ENCODE data around the gene SSTR5.

The SSTR5 gene

DNA sequence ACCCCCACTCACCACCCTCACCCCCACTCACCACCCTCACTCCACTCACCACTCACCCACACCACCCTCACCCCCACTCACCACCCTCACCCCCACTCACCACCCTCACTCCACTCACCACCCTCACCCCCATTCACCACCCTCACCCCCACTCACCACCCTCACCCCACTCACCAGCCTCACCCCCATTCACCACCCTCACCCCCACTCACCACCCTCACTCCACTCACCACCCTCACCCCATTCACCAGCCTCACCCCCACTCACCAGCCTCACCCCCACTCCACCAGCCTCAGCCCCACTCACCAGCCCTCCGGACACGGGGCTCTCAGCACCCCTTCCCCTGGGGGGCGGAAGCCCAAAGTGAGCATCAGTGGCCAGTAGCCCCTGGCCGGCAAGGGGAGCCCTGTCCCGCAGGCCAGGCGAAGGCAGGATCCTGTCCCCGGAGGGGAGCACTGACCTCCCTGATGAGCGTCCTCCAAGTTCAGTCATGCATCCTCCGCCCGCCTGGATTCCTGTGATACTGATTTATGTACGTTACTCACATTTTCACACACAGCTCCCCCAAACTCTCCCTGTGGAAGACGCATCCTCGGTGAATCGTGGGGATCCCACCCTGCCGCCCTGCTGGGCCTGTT, 41.5 kb downstream of the SSTR5 start:
- DNase-seq (ENCODE audit: low read depth, low spot score), result no peak
- in situ Hi-C loops (cut with HindIII; ENCODE audit: low sequenced_read_pairs), result no loop called here
- H3K4me3 ChIP-seq (ENCODE audit: low read depth, low read length), result no peak overlapping the region
- TF ChIP-seq CTCF (IDR thresholded peaks at IDR 0.05; ENCODE audit: low read depth, low read length), result no peak

DNA sequence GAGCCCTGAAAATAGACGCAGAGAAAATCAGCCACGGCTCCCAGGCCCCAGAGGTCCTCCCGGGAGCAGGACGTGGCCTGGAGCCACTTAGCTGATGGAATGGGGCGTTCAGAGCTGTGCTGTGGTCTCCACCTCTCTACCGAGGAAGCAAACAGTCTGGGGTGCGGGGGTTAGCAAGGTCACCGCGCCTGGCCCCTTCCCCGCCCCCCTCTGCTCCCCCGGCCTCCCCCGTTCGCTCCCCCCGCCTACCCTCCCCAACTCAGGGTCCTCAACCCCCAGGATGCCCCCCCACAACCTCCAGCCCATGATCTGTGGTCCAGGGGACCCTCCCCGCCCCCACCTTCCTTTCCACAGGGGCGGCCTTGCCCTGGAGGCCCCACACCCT, 44.1 kb downstream of the SSTR5 start:
- no peak for TF ChIP-seq CTCF (IDR thresholded peaks at IDR 0.05; ENCODE audit: low read depth, low read length)
- no peak for DNase-seq (ENCODE audit: low read depth, low spot score)
- H3K4me3 ChIP-seq (ENCODE audit: low read depth, low read length), result no peak overlapping the region
- in situ Hi-C loops (cut with HindIII; ENCODE audit: low sequenced_read_pairs), result no loop called here

GRCh38 chr16:1117176-1117900, 44.8 kb downstream of the SSTR5 start:
- no peak for TF ChIP-seq CTCF (IDR thresholded peaks at IDR 0.05; ENCODE audit: low read depth, low read length)
- in situ Hi-C loops (cut with HindIII; ENCODE audit: low sequenced_read_pairs), result no loop called here
- no peak for DNase-seq (ENCODE audit: low read depth, low spot score)
- H3K4me3 ChIP-seq (ENCODE audit: low read depth, low read length), result no peak overlapping the region

GRCh38 chr16:1117926-1118325, 45.4 kb downstream of the SSTR5 start:
- no peak overlapping the region for H3K4me3 ChIP-seq (ENCODE audit: low read depth, low read length)
- no peak for TF ChIP-seq CTCF (IDR thresholded peaks at IDR 0.05; ENCODE audit: low read depth, low read length)
- in situ Hi-C loops (cut with HindIII; ENCODE audit: low sequenced_read_pairs), result no loop called here
- DNase-seq (ENCODE audit: low read depth, low spot score), result no peak

GRCh38 chr16:1119129-1119528, 46.6 kb downstream of the SSTR5 start:
- TF ChIP-seq CTCF (IDR thresholded peaks at IDR 0.05; ENCODE audit: low read depth, low read length), result no peak
- no peak for DNase-seq (ENCODE audit: low read depth, low spot score)
- H3K4me3 ChIP-seq (ENCODE audit: low read depth, low read length), result no peak overlapping the region
- in situ Hi-C loops (cut with HindIII; ENCODE audit: low sequenced_read_pairs), result no loop called here

DNA sequence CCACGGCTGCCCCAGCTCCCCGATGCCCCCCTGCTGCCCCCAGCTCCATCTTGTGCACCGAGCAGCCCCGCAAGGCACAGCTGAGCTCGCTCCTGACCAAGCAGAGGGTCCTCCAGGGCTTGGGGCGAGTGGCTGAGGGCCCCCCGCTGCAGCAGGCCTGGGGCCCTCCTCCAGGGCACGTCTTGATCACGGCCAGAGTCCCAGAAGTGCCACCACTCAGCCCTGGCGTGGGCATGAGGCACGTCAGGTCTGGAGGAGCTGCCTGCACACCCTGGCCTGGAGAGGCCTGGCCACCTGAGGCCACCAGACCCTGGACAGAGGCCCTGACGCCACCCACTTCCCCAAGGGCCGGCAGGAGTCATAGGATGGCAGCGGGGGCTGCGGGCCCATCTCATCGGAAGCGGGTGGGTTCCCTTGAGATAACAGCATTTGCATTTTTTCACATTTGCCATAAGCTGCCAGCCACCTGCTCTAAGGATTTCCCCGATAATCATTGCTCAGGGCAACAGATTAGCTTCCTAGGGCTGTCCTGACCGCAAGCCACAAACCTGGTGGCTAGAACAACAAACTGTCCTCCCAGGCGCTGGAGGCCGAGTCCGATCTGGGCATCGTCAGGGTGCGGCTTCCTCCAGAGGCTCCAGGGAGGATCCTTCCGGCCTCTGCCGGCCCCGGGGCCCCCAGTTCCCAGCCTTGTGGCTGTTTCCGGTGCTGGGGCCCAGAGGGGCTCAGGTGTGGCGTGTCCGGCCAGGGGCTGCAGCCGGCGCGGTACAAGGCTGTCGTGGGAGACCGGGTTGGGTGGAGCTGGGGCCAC, 47.4 kb downstream of the SSTR5 start:
- DNase-seq (ENCODE audit: low read depth, low spot score), result no peak
- no peak overlapping the region for H3K4me3 ChIP-seq (ENCODE audit: low read depth, low read length)
- in situ Hi-C loops (cut with HindIII; ENCODE audit: low sequenced_read_pairs), result no loop called here
- no peak for TF ChIP-seq CTCF (IDR thresholded peaks at IDR 0.05; ENCODE audit: low read depth, low read length)

All from astrocyte of the spinal cord (primary cell).